ENCODE results near the gene SLC12A5. TPM values are rescaled to one million over a fixed set of nuclear protein-coding genes. Genes with fewer than 3 reads are reported as not detected.

Gene SLC12A5
- polyA plus RNA-seq, 3 donors, result 1.0 to 1.8 (median 1.2) TPM

DNA sequence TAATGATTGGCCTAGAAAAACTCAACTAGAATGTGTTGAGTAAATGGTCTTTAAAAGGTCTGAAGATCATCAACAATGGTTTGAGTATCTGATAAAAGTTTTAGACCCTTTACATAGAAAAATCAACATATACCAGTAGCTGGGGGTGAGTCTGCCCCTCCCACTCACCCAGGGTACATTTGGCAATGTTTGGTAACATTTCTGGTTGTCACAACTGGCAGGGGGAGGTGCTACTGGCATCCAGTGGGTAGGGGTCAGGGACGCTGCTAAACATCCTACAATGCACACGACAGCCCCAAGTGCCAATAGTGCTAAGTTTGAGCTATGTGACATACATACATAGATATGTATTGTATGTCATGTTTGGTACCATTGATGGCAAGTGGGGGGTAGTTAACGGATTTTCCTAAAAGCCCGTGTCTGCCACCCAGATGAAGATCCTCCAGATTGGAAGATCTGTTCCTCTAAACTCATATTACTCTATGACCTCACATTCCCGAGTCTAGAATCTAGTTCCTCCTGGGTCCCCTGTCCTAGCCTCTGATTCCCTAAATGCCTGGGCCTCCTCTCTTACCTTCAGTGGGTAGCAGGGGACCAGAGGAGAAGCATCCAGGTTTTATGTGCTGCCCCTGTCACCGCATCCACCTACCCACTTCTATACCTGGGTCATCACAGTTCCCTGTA, 22.9 kb upstream of the SLC12A5 start:
- DNase-seq (ENCODE audit: low read depth in 3 of 3, low spot score in 2 of 3), result no peak

GRCh38 chr20:46006964-46007363, 22.1 kb upstream of the SLC12A5 start:
- no peak for DNase-seq (ENCODE audit: low read depth in 3 of 3, low spot score in 2 of 3)

DNA sequence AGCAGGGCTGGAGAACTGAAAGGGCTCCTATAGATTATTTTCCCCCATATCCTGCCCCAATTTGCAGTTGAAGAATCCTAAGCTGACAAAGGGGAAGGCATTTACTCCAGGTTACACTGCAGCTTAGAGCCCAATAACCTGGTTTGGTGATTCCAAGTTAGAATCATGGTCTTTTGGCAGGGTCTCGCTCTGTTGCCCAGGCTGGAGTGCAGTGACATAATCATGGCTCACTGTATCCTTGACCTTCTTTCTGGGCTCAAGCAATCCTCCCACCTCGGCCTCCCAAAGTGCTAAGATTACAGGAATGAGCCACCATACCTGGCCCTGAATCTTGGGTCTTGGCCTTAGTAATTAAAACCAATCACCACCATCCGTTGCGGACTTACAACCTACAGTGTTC, 21.3 kb upstream of the SLC12A5 start:
- DNase-seq (ENCODE audit: low read depth in 3 of 3, low spot score in 2 of 3), result no peak

- no peak for DNase-seq (ENCODE audit: low read depth in 3 of 3, low spot score in 2 of 3)
Measured at GRCh38 chr20:46009816-46010215, 19.2 kb upstream of the SLC12A5 start.

GRCh38 chr20:46010491-46011391, 18.3 kb upstream of the SLC12A5 start:
- no peak for DNase-seq (ENCODE audit: low read depth in 3 of 3, low spot score in 2 of 3)

- no peak for DNase-seq (ENCODE audit: low read depth in 3 of 3, low spot score in 2 of 3)
Measured at GRCh38 chr20:46011631-46012482, 17.2 kb upstream of the SLC12A5 start.

DNA sequence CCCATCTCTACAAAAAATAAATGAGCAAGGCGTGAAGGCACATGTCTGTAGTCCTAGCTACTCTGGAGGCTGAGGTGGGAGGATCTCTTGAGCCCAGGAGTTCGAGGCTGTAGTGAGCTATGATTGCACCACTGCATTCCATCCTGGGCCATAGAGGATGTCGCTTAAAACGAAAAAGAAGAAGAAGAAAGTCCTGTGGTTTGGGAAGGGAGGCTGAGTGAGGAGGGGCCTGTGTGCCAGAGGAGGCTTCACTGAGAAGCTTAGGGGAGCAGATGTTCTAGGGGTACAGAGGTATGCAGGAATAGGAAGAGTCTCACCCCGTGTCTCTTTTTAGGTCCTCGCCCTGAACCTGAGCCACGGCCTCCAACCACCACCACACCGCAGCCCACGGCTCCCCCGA, 16.1 kb upstream of the SLC12A5 start:
- DNase-seq (ENCODE audit: low read depth in 3 of 3, low spot score in 2 of 3), result no peak

GRCh38 chr20:46013322-46013828, 15.6 kb upstream of the SLC12A5 start:
- no peak for DNase-seq (ENCODE audit: low read depth in 3 of 3, low spot score in 2 of 3)

- DNase-seq (ENCODE audit: low read depth in 3 of 3, low spot score in 2 of 3), result no peak
Measured at GRCh38 chr20:46013829-46014516, 15.0 kb upstream of the SLC12A5 start.

DNA sequence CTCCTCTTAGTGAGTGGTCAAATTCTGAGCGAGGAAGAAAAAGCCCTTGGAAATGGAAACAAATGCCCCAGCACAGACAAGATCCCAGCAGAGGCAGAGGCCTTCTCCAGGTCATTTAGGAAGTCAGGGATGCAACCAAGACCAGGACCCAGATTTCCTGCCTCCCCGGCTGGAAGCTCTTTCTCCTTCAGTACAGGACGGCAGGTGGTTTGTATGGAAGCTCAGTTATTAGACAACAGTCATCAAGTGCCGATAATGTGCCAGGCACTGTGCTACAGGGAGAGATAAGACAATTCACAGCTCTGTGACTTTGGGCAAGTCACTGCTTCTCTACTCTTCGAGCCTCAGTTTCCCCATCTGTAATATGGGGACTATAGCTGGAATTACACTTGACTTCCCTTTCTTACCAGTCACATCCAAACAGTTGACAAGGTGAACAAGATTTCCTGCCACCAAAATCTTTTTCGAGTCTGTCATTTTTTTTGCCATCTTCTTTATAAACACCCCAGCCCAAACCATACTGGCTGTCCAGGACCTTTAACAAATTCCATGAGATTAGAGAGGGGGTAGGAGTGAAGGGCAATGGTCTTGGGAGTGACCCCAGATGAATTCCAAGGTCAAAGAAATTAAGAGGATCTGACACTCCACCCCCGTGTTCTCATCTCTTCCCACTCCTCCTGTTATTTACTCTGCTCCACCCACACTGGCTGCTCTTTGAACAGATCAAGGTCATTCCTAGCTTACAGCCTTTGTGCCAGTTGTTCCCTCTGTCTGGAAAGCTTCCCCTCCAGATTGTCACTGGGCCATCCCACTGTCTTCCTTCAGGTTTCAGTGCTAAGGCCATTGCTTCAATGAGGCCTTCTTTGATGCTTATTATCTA, 14.3 kb upstream of the SLC12A5 start:
- no peak for DNase-seq (ENCODE audit: low read depth in 3 of 3, low spot score in 2 of 3)

DNA sequence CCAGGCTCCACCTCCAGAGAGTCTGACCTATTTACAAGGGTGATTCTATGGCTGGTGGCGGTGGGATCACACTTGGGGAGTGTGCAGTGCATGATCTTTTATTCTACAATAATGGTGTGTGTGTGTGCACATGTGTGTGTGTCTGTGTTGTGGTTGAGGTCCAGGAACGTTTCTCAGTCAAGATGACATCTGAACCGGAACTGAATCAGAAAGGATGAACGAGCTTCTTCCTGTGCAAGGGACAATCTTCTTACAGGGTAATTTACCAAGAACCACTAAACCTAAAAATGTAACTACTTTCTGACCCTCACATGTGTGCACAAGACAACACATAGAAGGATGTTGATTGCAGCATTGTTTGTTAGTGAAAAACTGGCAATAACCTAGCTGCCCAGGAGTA, 11.7 kb upstream of the SLC12A5 start:
- DNase-seq (ENCODE audit: low read depth in 3 of 3, low spot score in 2 of 3), result no peak

DNA sequence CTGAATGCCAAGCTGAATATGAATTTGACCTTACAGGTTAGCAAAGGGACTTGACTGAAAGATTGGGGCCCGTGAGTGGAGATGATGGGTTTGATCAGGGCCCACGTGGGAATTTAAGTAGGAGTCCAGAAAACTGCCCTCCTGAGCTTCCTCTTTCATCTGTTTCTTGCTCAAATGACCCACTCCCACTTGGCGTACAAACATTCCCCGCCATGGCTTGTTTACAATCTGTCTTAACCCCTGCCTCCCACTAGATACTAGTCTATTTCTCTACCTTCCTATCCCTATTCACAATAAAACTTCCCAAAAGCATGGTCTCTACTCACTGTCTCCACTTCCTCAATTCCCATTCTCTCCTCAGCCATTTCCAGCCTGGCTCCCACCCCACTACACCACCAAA, 10.9 kb upstream of the SLC12A5 start:
- DNase-seq (ENCODE audit: low read depth in 3 of 3, low spot score in 2 of 3), result no peak

DNA sequence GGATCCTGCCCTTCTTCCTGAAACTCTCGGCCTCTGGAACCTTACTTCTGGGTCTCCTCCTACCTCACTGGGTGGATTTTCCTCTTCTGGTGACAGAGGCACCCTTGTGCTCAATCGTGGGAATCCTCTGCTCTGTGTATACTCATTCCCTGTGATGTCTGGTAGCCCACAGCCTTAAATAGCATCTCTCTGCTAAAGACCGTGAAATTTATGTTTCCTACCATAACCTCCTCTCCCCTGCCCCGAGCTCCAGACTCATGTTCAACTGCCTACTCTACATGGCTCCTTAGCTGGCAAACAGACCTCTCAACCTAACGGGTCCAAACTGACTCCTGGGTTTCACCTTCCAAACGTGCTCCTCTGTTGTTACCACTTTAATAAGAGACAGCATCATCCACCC, 10.4 kb upstream of the SLC12A5 start:
- no peak for DNase-seq (ENCODE audit: low read depth in 3 of 3, low spot score in 2 of 3)

DNA sequence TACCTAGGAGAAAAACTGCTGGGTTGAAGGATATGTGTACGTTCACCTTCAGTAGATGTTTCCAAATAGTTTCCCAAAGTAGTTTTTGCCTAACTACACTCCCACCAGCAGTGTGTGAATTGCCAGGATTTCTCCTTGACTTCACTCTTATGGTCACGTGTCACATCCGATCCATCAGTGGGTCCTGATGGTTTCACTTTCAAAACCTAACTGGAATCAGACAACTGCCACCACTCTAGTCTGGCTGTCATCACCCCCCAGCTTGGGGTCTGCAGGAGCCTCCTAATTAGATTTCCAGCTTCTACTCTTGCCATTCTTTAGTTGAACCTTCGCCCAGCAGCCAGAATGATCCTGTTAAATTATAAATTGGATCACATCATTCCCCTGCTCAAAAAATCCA, 8.5 kb upstream of the SLC12A5 start:
- no peak for DNase-seq (ENCODE audit: low read depth in 3 of 3, low spot score in 2 of 3)

DNA sequence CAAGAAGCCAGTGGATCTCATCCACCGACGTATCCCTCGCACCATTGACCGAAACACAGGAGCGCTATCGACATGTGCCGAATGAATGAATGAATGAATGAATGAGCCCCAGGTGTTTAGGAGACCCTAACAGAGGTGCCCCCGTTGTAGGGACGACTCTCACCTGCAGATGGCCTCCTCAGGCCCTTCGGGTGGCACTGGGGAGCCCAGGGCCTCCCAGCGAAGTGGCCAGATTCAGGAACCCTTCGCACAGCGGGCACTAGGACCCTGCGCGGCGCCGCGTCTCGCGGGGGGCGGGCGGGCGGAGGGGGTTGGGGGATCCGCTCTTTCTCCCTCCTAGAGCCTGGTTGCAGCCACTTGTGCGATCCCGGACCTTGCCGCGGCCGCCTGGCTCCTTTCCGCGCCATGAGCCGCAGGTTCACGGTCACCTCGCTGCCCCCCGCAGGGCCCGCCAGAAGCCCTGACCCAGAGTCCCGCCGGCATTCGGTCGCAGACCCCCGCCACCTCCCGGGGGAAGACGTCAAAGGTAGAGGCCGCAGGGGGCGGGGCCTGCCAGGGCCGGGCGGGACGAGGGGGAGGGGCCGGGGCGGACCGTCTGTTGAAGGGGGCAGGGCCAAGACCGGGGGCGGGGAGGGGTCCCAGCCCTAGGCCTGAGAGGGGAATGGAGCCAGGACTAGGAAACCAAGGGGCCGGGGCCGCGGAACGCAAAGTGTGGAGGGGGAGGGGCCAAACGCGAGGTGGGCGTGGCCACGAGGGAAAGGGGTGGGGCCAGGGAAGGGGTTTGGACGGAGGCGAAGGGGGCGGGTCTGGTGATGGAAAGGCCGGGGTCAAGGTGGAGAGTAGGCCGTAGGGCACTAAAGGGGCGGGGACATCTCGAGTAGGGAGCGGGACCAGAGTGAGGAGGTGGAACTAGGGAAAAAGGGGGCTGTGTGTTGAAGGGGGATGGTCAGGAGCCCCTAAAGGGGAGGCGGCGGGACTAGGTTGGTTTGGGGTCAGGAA, 7.4 kb upstream of the SLC12A5 start:
- no peak for DNase-seq (ENCODE audit: low read depth in 3 of 3, low spot score in 2 of 3)

DNA sequence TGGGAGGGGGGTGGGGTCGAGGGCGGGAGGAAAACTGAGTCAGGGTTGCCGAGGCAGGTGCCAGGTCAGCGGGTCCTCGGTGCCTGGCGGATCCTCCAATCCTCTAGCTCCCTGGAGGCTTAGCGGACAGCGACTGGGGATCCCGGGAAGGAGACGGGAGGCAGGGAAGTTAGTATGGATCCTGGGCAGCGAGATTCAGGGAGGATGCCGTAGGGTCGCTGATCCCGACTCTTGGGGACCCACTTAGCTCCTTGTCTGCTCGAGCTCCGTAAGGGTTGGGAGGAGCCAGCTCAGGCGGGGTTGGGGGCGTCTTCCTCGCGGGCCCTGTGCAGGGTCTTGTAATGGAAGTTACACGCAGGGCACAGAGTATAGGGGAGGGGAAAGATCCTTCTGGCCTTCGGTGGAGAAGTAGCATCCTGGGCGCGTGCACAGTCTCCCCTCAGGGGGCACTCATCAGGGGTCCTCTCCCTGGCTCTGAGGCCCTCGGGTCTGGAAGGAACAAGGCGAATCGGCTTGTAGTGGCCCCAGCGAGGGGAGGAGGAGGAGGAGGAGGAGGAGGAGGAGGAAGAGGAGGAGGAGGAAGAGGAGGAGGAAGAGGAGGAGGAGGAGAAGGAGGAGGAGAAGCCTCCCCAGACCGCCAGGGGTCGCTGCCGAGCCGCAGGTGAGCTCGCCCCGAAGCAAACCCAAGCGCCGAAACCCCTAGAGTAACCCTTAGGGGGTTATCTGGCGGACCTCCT, 6.4 kb upstream of the SLC12A5 start:
- no peak for DNase-seq (ENCODE audit: low read depth in 3 of 3, low spot score in 2 of 3)

- DNase-seq (ENCODE audit: low read depth in 3 of 3, low spot score in 2 of 3), result no peak
Measured at GRCh38 chr20:46023148-46023484, 5.9 kb upstream of the SLC12A5 start.

GRCh38 chr20:46023999-46024398, 5.0 kb upstream of the SLC12A5 start:
- DNase-seq (ENCODE audit: low read depth in 3 of 3, low spot score in 2 of 3), result no peak
